Measurements from ENCODE around the gene CPEB4. TPM values are rescaled to one million over a fixed set of nuclear protein-coding genes. Genes with fewer than 3 reads are reported as not detected.

CPEB4 gene
- total and polyA plus RNA-seq, 9 of the 15 experiments (the other 6 are each of a cell fraction or from before 2014, with no cell fraction given), result 7.4 to 21.3 (median 12.4) TPM

DNA sequence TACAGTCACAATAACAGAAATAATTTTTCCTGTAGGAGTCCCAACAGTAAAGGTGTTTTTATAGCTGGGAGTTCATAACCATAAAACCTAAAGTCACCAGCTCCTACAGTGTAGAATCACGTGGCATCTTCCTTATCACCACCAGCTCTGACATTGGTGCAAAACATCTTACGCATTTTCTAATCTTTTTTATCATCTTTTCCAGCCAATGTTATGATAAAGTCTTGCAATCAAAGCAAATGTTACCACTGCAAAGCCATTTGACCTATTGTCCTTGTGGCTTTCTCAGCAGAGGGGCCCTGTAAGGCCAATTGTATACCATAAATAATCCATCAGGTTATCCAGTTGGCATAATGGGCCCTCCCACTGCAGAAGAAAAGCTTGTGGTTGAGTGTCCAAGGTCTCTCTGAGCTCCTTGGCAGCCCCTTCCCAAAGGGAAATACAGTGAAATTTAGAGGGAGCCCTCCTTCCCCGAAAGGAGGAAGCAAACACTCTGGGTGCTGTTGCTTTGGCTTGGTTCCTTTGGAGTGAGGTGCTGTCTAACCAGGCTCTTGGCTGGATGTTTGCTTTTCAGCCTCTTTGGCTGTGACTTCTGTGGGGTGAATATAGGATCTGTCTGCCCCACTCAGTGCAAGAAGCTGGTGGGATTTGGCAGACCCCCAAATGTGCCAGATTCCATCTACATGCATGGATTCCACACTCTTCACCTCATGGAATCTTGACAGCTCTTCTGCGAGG, 29.3 kb upstream of the CPEB4 start (continued):
- TF ChIP-seq, protein P1, sequence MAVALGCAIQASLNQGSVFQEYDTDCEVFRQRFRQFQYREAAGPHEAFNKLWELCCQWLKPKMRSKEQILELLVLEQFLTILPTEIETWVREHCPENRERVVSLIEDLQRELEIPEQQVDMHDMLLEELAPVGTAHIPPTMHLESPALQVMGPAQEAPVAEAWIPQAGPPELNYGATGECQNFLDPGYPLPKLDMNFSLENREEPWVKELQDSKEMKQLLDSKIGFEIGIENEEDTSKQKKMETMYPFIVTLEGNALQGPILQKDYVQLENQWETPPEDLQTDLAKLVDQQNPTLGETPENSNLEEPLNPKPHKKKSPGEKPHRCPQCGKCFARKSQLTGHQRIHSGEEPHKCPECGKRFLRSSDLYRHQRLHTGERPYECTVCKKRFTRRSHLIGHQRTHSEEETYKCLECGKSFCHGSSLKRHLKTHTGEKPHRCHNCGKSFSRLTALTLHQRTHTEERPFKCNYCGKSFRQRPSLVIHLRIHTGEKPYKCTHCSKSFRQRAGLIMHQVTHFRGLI (CRISPR knock-in tag; IDR thresholded peaks at IDR 0.05), result no peak
- no peak for TF ChIP-seq YY1 (IDR thresholded peaks at IDR 0.05; ENCODE audit: borderline replicate concordance in 1 of 3, control insufficient read depth in 1 of 3, extremely low read depth in 1 of 3, insufficient read depth in 3 of 3, insufficient read length in 1 of 3, insufficient replicate concordance in 2 of 3, low read depth in 1 of 3, low read length in 2 of 3)
- TF ChIP-seq NFXL1 (CRISPR knock-in tag; IDR thresholded peaks at IDR 0.05), result no peak
- TF ChIP-seq KDM4B (IDR thresholded peaks at IDR 0.05; ENCODE audit: borderline replicate concordance in 2 of 2, low read depth in 1 of 2), result no peak
- TF ChIP-seq ZNF121 (CRISPR knock-in tag; conservative IDR thresholded peaks at IDR 0.05), result no peak
- TF ChIP-seq SIN3A (IDR thresholded peaks at IDR 0.05; ENCODE audit: borderline replicate concordance in 2 of 2, control insufficient read depth in 1 of 2, low read depth in 2 of 2, low read length in 2 of 2), result no peak
- TF ChIP-seq PHF21A (IDR thresholded peaks at IDR 0.05; ENCODE audit: borderline replicate concordance, low read depth), result no peak
- no peak for TF ChIP-seq SMAD1 (IDR thresholded peaks at IDR 0.05; ENCODE audit: low read depth, low read length, partially characterized antibody)
- TF ChIP-seq ZKSCAN8 (CRISPR knock-in tag; IDR thresholded peaks at IDR 0.05), result no peak
- TF ChIP-seq, protein P2, sequence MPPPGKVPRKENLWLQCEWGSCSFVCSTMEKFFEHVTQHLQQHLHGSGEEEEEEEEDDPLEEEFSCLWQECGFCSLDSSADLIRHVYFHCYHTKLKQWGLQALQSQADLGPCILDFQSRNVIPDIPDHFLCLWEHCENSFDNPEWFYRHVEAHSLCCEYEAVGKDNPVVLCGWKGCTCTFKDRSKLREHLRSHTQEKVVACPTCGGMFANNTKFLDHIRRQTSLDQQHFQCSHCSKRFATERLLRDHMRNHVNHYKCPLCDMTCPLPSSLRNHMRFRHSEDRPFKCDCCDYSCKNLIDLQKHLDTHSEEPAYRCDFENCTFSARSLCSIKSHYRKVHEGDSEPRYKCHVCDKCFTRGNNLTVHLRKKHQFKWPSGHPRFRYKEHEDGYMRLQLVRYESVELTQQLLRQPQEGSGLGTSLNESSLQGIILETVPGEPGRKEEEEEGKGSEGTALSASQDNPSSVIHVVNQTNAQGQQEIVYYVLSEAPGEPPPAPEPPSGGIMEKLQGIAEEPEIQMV (tag; conservative IDR thresholded peaks at IDR 0.05; ENCODE audit: low read depth), result no peak
- TF ChIP-seq OTX1 (CRISPR knock-in tag; IDR thresholded peaks at IDR 0.05), result no peak
- TF ChIP-seq RBM17 (IDR thresholded peaks at IDR 0.05; ENCODE audit: borderline replicate concordance, low read depth, low read length), result no peak
- TF ChIP-seq ZNF239 (CRISPR knock-in tag; IDR thresholded peaks at IDR 0.05), result no peak
- TF ChIP-seq MYC (IDR thresholded peaks at IDR 0.05; ENCODE audit: low read depth, low read length), result peak; percentile 22; the same call in 1 of the 2 replicates
- TF ChIP-seq MYC (CRISPR knock-in tag; IDR thresholded peaks at IDR 0.05; ENCODE audit: borderline replicate concordance, low read depth), result no peak
- TF ChIP-seq HSF4 (CRISPR knock-in tag; IDR thresholded peaks at IDR 0.05; ENCODE audit: borderline replicate concordance), result no peak
- TF ChIP-seq CHCHD3 (CRISPR knock-in tag; IDR thresholded peaks at IDR 0.05), result no peak
- TF ChIP-seq SRSF7 (optimal IDR thresholded peaks at IDR 0.05; ENCODE audit: low read depth, low read length), result no peak
- no peak for TF ChIP-seq ZZZ3 (IDR thresholded peaks at IDR 0.05)
- no peak for TF ChIP-seq TCF7 (IDR thresholded peaks at IDR 0.05; ENCODE audit: borderline replicate concordance)
- TF ChIP-seq CREBBP (IDR thresholded peaks at IDR 0.05; ENCODE audit: low read depth, low read length), result no peak
- no peak for TF ChIP-seq SMARCB1 (IDR thresholded peaks at IDR 0.05; ENCODE audit: insufficient read length, low read depth)
- no peak for TF ChIP-seq PHB2 (IDR thresholded peaks at IDR 0.05; ENCODE audit: low read depth)
- no peak for TF ChIP-seq ZNF165 (CRISPR knock-in tag; IDR thresholded peaks at IDR 0.05; ENCODE audit: borderline replicate concordance)
- no peak for TF ChIP-seq ARID1B (IDR thresholded peaks at IDR 0.05)
